ENCODE data around the gene KCNK16.

Gene KCNK16

GRCh38 chr6:39322306-39322850, at the start of gene KCNK16:
TSS of gene KCNK16 (minus strand) at chr6:39322702. CDS start at chr6:39322540, 162 bp downstream.
- DNase-seq: no peak

DNA sequence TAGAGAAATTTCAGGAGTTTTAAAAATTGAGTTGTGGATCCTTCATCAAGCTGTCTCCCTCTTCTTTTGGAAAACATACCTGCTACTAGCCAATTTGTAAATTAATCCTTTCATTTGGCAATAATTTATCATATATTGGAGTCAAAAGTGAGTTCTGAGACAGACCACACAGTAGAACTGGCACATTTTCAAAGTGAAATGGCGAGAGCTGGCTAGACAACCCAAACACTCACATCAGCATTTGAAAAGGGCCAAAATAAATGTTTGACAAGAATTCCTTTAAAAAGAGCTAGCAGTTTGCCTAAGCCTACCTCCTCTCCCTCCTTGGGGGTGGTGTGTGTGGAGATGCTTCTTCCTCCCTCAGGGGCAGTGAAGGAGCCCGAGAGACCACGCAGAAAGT, 47.9 kb upstream of the KCNK16 start:
- DNase-seq: no peak

GRCh38 chr6:39369987-39370386, 47.5 kb upstream of the KCNK16 start:
- DNase-seq: no peak

- DNase-seq: no peak
Observed at GRCh38 chr6:39367700-39368099, 45.2 kb upstream of the KCNK16 start.

DNA sequence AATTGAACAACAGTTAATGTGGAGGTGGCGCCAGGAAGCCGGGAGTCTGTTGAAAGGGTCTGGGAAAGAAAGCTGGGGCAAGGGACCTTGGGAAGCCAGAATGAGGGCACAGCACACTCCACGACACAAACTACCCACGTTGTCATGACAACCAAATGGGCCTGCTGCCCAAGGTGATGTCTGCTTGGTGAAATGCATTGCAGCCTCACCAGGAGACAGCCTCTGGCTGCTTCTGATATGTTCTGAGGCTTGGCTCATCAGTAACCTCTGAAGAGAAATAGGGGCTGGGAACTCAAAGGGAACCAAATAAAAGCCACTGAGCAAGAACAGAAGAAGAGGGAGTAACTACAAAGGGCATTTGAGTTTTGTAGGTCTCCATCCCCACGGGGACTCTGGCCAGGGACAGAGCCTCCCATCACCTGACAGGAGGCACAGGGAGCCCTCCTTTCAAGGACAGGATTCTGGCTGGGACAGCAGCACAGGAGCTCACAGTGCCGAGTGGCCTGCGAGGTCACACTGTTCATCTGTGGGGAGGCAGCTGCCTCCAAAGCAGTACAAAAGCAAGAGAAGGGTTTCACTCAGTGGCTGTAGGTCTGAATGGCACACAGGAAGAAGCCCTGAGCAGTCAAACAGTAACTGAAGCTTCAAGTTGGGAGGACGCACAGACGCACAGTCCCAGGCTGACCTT, 44.6 kb upstream of the KCNK16 start:
- no peak for DNase-seq

DNA sequence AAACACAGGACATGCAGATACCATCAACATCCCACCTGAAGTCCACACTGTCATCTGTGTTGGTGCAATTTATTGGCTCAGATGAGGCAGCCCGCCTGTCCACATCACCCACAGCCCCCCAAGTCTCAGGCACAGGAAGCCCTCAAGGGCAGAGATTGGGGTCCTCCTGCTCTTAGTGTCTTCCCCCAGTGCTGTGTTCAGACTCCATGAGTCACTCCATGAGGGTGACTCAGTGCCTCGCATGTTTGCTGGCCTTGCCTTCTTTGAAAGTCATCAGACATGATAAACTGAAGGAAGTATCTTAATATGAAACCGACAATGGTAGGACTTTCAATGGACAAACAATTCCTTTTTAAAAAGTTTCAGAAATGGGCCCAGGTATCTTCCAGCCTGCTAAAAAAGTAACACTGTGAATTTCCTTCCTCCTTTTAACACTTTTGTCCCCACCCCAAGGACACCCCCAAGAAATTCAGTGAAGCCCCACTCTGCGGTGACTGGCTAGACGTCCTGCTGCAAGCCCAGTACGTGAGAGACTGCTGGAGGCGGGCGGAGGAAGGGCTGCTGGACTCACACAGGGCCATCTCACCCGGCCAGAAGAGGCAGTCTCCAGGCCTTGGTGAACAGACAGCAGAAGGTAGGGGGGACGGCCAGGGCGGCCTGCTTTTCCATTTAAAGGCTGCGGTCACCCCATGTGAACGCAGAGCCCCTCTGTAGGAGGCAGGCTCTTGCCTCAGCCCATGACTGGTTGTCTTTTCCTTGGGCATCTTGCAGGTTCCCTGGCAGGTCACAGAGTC, 43.0 kb upstream of the KCNK16 start:
- DNase-seq: no peak

DNA sequence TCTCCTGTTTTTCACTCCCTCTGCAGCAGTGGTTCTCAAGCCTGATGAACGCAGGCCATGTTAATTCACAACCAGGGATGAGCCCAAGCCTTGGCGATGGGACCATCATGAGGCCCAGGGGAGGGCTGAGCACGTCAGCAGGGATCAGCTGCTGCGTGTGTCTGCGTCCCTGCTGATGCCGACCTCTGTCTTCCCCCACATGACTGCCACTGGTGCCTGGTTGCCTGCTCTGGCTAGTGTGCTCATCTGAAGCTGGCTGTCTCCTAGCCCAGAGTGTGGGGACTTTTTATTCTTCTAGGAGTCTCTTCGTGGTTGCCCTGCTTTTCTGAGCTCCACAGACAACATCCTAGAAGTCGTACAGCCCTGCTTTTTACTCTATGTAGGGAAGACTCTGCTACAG, 40.8 kb upstream of the KCNK16 start:
- no peak for DNase-seq

- DNase-seq: no peak
Observed at GRCh38 chr6:39362487-39362865, 40.0 kb upstream of the KCNK16 start.

- peak; percentile 34 for DNase-seq
Observed at GRCh38 chr6:39361657-39362486, 39.4 kb upstream of the KCNK16 start.

DNA sequence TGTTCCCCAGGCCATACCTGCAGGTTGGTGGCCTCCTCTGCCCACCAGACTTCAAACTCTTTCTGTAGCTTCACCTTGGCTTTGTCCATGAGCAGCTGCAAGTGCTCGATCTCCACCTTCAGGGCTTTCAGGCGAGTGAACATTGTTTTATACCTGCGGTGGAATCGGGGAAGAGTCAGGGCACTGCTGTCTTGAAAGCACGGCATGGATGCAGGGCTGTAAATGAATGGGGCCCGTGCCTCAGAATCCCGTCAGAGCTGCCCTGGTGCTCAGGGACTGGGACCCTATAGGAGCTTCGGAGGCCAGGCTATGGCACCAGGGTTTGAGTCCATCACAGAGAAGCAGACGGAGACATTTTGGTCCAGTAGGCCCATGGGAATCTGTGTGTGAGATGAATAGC, 37.9 kb upstream of the KCNK16 start:
- DNase-seq: no peak

DNA sequence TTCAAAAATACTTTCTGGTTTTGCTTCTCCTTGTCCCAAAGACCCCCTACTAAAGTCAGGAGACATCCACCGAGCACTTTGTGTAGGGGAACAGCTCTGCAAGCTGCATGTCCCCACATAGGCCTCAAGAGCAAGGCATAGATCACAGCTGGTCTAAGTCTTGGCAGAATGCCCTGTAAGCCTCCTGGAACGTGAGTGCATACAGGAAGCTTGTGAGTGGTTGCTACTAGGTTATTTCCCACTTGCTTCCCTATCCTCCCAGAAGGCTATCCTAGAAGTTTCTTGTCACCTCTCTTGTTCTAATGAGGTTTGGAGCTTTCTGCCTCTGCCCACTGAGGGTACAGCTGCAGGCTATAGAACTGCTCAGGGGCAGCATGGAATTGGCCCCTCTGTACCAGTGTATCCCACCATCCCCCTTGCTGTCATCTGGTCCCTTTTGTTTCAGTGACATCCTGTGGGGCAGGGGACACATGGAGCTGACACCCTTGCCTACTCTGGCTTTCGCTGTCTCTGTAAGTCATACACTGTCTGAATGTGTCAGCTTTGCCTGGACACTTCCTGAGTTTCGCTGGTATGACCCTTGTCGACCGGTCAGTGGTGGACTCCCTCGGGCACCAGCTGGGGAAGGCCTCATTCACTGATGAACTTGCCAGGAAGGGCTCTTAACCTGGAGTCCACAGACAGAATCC, 35.6 kb upstream of the KCNK16 start:
- DNase-seq: peak; percentile 26

- no peak for DNase-seq
Observed at GRCh38 chr6:39353698-39354315, 31.3 kb upstream of the KCNK16 start.

GRCh38 chr6:39350723-39351505, 28.4 kb upstream of the KCNK16 start:
- no peak for DNase-seq

DNA sequence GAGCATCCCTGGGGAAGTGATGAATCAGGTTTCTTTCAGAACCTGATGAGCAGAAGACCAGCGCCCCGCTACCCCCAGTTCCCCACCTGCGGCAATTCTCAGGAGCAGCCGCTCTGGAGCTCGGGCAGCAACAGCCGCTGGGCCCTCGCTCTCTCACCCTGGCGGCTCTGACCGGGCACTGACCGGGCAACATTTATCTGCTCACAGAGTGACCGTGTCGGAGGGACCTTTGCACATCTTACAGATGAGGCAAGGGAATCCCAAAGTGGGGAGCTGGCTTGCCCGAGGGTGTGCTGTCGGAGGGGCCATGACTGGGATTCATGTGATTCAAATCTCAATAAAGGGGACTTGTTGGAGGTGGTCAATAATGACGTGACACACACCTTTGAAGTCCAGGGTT, 26.2 kb upstream of the KCNK16 start:
- no peak for DNase-seq

- DNase-seq: no peak
Observed at GRCh38 chr6:39347906-39348585, 25.5 kb upstream of the KCNK16 start.

DNA sequence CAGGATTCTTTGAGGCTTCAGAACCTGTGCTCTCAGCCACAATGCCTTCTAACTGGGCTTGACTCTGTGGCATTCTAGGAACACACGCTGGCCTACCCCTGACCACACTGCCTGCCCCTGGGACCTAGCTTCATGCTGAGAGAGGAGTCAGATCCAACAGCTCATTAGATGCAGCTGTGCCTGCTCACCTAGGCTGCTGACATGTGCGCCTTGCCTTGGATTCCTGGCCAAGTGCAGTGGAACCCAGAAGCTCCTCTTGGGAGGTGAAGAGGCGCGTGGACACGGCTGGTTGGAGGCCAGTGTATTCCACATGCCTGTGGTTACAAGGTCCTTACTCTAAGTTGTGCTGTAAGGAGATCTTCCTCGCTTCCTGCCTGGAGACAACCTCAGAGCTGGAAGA, 24.7 kb upstream of the KCNK16 start:
- DNase-seq: no peak

DNA sequence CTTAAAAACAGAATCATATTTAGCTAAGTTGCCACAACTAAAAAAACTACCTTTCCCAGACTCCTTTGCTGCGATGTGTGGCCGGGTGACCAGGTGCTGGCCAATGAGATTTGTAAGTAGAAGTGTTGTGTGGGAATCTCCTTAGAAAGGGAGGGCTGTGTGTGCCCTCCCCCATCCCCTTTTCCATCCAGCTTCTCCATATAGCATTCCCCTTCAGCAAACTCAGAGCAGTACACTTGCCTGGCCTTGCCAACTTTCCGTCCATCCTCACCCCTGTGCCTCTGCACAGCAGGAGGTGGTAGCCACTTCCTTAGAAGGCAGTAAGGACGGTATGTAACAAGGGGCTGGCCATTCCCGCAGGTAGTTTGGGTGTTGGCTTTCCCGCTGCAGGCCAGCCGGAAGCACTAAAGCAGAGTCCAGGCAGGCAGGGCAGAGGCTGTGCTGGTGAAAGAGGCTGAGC, 22.3 kb upstream of the KCNK16 start:
- DNase-seq: no peak

DNA sequence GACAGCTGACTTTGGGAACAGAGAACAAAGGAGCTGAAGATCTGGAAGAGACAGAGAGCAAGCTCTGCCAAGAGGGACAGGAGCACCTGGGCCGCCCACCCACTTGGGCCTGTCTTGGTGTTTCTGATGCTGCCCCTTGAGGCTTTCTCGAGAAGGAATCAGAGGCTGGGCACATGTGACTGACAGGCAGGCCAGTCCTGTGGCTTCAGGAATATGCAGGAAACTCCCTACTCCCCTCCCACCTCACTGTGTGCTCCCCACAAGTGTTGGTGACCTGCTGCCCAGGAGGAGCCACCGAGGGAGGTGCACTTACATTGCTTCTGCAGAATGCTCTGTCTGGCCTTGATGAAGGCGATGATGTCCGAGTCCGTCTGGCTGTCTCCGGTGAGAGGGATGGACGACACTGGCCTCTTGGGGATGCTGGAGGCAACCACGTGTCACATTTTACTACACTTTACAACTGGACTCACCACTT, 20.9 kb upstream of the KCNK16 start:
- DNase-seq: no peak

DNA sequence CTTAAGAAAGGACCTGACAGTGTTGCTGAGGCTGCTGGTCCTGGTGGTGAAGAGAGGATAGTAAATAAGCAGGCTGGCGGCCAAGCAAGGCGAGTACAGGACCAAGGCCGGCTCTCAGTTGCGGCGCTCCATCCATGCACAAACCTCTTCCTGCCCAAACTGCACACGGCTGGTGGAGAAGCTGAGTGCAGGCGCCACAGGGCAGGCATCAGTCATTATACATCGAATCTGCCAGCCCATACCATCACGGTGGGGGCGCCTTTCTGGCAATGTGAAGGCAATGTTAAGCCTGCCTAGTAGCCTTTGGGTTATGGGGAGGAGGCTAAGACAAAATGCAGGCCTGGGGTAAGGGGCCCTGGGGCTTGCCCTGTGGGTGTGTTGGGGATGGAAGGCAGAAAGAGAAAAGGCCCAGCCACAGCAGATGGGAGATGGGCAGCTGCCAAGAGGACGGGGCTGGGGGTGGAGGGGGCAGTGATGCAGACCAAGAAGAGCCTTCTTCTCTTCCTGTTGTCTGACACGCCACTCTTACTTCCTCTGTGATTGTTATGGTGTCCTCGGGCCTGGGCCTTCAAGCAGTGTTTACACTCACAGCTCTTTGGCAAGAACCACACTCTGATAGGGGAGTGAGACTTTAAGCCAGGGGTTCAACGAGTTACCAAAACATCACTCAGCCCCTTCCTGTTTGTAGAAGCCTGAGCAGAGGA, 20.3 kb upstream of the KCNK16 start:
- DNase-seq: no peak

DNA sequence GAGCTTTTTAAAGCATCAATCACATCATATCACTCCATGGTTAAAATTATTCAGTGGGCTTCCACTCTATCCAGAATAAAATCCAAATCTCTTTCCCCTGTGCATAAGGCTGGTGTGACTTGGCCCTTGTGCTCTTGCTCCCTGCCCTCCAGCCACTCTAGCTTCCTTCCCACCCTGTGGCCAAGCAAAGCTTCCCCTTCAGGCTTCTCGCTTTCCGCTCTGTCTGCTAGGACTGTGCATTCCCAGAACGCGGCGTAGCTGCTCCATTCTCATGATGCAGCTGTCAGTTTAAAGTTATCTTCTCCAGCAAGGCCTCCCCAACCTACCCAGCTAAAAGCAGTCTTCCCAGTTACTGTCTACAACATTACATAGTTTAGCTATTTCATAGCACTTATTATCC, 19.4 kb upstream of the KCNK16 start:
- DNase-seq: no peak
